ENCODE results near the gene SLC27A1.

SLC27A1 gene

GRCh38 chr19:17479325-17479791 lies 9.0 kb downstream of the SLC27A1 start:
- Histone ChIP-seq H3K9me3 (ENCODE audit: control insufficient read depth, insufficient read depth, low read length) (no peaks in the 10 kb centered on the region), H3K4me1 (ENCODE audit: control insufficient read depth, insufficient read depth, low read length) (no peaks in the 10 kb centered on the region), H3K27me3 (ENCODE audit: control insufficient read depth, insufficient read depth, low read length) (no peaks in the 10 kb centered on the region), H3K9ac (ENCODE audit: low read depth, low read length) (no peak overlapping the region), H3K4me3 (ENCODE audit: low read depth, low read length) (no peak overlapping the region), H3K36me3 (ENCODE audit: control insufficient read depth, insufficient read depth, low read length) (no peaks in the 10 kb centered on the region)

GRCh38 chr19:17481986-17482385 lies 11.7 kb downstream of the SLC27A1 start:
- H3K4me3 ChIP-seq (ENCODE audit: low read depth, low read length), result no peak overlapping the region
- no peaks in the 10 kb centered on the region for H3K9me3 ChIP-seq (ENCODE audit: control insufficient read depth, insufficient read depth, low read length)
- no peaks in the 10 kb centered on the region for H3K27me3 ChIP-seq (ENCODE audit: control insufficient read depth, insufficient read depth, low read length)
- no peaks in the 10 kb centered on the region for H3K4me1 ChIP-seq (ENCODE audit: control insufficient read depth, insufficient read depth, low read length)
- H3K36me3 ChIP-seq (ENCODE audit: control insufficient read depth, insufficient read depth, low read length), result no peaks in the 10 kb centered on the region
- no peak overlapping the region for H3K9ac ChIP-seq (ENCODE audit: low read depth, low read length)

- Histone ChIP-seq H3K9me3 (ENCODE audit: control insufficient read depth, insufficient read depth, low read length) (no peaks in the 10 kb centered on the region), H3K9ac (ENCODE audit: low read depth, low read length) (no peak overlapping the region), H3K27me3 (ENCODE audit: control insufficient read depth, insufficient read depth, low read length) (no peaks in the 10 kb centered on the region), H3K36me3 (ENCODE audit: control insufficient read depth, insufficient read depth, low read length) (no peaks in the 10 kb centered on the region), H3K4me3 (ENCODE audit: low read depth, low read length) (no peak overlapping the region), H3K4me1 (ENCODE audit: control insufficient read depth, insufficient read depth, low read length) (no peaks in the 10 kb centered on the region)
These were observed 12.7 kb downstream of the SLC27A1 start for GRCh38 chr19:17482877-17483604.

DNA sequence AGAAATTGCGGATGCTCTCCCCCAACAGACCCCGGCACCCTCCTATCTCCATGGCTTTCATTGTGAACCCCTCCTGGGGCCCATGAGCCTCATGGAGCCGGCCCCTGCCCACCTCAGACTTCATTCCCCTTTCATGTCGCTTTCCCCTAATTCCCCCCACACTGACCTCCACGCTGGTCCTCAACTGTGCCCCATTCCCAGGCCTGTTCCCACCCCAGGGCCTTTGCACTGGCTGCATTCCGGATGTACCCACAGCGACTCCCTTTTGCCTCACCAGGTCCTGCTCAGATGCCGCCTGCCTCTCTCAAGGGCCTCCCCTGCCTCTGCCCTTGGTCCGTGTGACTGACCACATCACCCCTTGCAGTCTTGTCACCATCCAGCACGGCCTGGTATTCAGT lies 13.3 kb downstream of the SLC27A1 start:
- Histone ChIP-seq H3K9me3 (ENCODE audit: control insufficient read depth, insufficient read depth, low read length) (no peaks in the 10 kb centered on the region), H3K9ac (ENCODE audit: low read depth, low read length) (no peak overlapping the region), H3K4me1 (ENCODE audit: control insufficient read depth, insufficient read depth, low read length) (peaks cover 2% of the 10 kb centered on the region), H3K36me3 (ENCODE audit: control insufficient read depth, insufficient read depth, low read length) (no peaks in the 10 kb centered on the region), H3K27me3 (ENCODE audit: control insufficient read depth, insufficient read depth, low read length) (no peaks in the 10 kb centered on the region), H3K4me3 (ENCODE audit: low read depth, low read length) (no peak overlapping the region)

- H3K9ac ChIP-seq (ENCODE audit: low read depth, low read length), result no peak overlapping the region
- H3K4me3 ChIP-seq (ENCODE audit: low read depth, low read length), result no peak overlapping the region
- no peaks in the 10 kb centered on the region for H3K9me3 ChIP-seq (ENCODE audit: control insufficient read depth, insufficient read depth, low read length)
- H3K36me3 ChIP-seq (ENCODE audit: control insufficient read depth, insufficient read depth, low read length), result no peaks in the 10 kb centered on the region
- peaks cover 2% of the 10 kb centered on the region for H3K4me1 ChIP-seq (ENCODE audit: control insufficient read depth, insufficient read depth, low read length)
- no peaks in the 10 kb centered on the region for H3K27me3 ChIP-seq (ENCODE audit: control insufficient read depth, insufficient read depth, low read length)
These were observed 14.3 kb downstream of the SLC27A1 start for GRCh38 chr19:17484520-17485185.

GRCh38 chr19:17486545-17487240 lies 16.4 kb downstream of the SLC27A1 start:
- no peaks in the 10 kb centered on the region for H3K9me3 ChIP-seq (ENCODE audit: control insufficient read depth, insufficient read depth, low read length)
- no peak overlapping the region for H3K9ac ChIP-seq (ENCODE audit: low read depth, low read length)
- H3K4me1 ChIP-seq (ENCODE audit: control insufficient read depth, insufficient read depth, low read length), result peaks cover 2% of the 10 kb centered on the region
- H3K27me3 ChIP-seq (ENCODE audit: control insufficient read depth, insufficient read depth, low read length), result no peaks in the 10 kb centered on the region
- no peaks in the 10 kb centered on the region for H3K36me3 ChIP-seq (ENCODE audit: control insufficient read depth, insufficient read depth, low read length)
- no peak overlapping the region for H3K4me3 ChIP-seq (ENCODE audit: low read depth, low read length)

DNA sequence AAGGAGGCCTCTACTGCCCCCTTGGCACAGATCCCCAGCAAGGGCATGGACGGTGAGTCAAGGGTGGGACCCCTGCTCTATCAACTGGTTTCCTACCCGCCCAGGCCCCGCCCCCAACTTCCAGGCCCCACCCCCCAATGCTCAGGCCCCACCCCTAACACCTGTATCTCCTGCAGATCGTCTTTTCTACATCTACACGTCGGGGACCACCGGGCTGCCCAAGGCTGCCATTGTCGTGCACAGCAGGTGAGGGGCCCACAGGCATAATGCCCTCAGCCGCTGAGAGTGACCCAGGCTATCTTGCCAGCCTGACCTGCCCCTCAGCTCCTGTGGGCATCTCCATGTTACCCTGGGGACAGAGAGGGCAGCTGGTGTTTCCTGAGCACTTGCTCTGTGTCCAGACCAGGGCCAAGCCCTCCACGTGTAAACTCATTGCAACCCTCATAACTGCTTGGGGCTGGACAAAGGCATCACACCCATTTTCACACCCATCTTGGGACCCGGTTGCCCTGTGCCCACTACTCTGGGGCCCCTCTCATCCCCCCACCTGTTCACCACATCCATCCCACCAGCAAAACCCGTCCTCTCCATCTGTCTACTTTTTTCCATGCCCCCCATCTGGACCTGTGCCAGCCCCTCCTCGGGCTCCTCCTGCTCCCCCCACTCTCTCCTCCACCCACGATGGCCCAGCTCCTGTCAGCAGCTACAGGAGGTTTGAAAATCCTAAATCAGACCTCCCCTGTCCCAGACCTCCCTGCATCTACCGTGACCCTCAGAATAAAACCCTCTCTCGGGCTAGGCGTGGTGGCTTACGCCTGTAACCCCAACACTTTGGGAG lies 17.2 kb downstream of the SLC27A1 start:
- H3K27me3 ChIP-seq (ENCODE audit: control insufficient read depth, insufficient read depth, low read length), result no peaks in the 10 kb centered on the region
- no peaks in the 10 kb centered on the region for H3K9me3 ChIP-seq (ENCODE audit: control insufficient read depth, insufficient read depth, low read length)
- no peaks in the 10 kb centered on the region for H3K36me3 ChIP-seq (ENCODE audit: control insufficient read depth, insufficient read depth, low read length)
- H3K9ac ChIP-seq (ENCODE audit: low read depth, low read length), result no peak overlapping the region
- peaks cover 2% of the 10 kb centered on the region for H3K4me1 ChIP-seq (ENCODE audit: control insufficient read depth, insufficient read depth, low read length)
- H3K4me3 ChIP-seq (ENCODE audit: low read depth, low read length), result no peak overlapping the region

DNA sequence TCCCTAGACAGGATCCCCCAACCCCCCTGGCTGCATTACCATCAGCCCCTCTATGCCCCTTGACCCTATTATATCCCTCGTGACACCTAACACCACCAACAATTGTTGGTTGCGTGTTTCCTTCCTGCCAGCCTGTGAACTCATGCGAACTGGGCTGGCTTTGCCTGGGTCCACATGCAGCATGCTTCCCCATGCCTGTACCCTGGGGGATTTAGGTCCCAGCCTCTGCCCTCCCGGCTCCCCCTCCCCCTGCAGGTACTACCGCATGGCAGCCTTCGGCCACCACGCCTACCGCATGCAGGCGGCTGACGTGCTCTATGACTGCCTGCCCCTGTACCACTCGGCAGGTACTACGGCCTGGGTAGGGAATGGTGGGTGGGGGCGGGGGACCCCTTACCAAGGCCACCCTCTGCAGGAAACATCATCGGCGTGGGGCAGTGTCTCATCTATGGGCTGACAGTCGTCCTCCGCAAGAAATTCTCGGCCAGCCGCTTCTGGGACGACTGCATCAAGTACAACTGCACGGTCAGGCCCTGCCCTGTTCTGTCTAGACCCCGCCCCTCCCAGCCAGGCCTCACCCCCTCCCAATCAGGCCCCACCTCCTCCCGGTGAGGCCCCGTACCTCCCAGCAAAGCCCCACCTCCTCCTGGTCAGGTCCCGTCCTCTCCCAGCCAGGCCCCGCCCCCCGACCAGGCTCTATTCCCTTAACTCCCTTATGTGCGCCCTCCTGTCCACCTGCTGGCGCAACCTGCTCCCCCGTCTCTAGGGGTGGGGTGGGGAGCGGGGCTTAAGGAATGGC lies 18.5 kb downstream of the SLC27A1 start:
- Histone ChIP-seq H3K9me3 (ENCODE audit: control insufficient read depth, insufficient read depth, low read length) (no peaks in the 10 kb centered on the region), H3K27me3 (ENCODE audit: control insufficient read depth, insufficient read depth, low read length) (no peaks in the 10 kb centered on the region), H3K4me3 (ENCODE audit: low read depth, low read length) (peak overlapping the region; percentile 80), H3K9ac (ENCODE audit: low read depth, low read length) (peak overlapping the region; percentile 26), H3K36me3 (ENCODE audit: control insufficient read depth, insufficient read depth, low read length) (no peaks in the 10 kb centered on the region), H3K4me1 (ENCODE audit: control insufficient read depth, insufficient read depth, low read length) (peaks cover 2% of the 10 kb centered on the region)

- Histone ChIP-seq H3K4me3 (ENCODE audit: low read depth, low read length) (peak overlapping the region; percentile 39), H3K9me3 (ENCODE audit: control insufficient read depth, insufficient read depth, low read length) (no peaks in the 10 kb centered on the region), H3K36me3 (ENCODE audit: control insufficient read depth, insufficient read depth, low read length) (no peaks in the 10 kb centered on the region), H3K27me3 (ENCODE audit: control insufficient read depth, insufficient read depth, low read length) (no peaks in the 10 kb centered on the region), H3K4me1 (ENCODE audit: control insufficient read depth, insufficient read depth, low read length) (peaks cover 2% of the 10 kb centered on the region), H3K9ac (ENCODE audit: low read depth, low read length) (peak overlapping the region; percentile 26)
These were observed 19.2 kb downstream of the SLC27A1 start for GRCh38 chr19:17489392-17490030.

DNA sequence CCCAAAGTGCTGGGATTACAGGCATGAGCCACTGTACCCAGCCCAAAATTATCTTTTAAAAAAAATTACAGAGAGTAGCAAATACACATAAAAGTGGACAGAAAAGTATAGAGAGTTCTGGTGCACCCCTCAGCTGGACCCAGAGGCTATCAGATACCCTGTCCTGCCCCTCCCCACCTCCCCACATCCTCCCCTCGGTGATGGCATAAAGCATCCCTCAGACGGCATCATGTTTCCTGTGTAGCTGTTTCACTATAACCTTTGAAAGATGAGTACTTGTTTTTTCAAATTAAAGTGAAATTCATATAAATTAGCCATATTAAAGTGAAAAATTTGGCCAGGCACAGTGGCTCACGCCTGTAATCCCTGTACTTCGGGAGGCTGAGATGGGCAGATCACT lies 20.1 kb downstream of the SLC27A1 start:
- H3K4me3 ChIP-seq (ENCODE audit: low read depth, low read length), result no peak overlapping the region
- no peaks in the 10 kb centered on the region for H3K36me3 ChIP-seq (ENCODE audit: control insufficient read depth, insufficient read depth, low read length)
- no peaks in the 10 kb centered on the region for H3K9me3 ChIP-seq (ENCODE audit: control insufficient read depth, insufficient read depth, low read length)
- H3K9ac ChIP-seq (ENCODE audit: low read depth, low read length), result no peak overlapping the region
- H3K4me1 ChIP-seq (ENCODE audit: control insufficient read depth, insufficient read depth, low read length), result peaks cover 2% of the 10 kb centered on the region
- no peaks in the 10 kb centered on the region for H3K27me3 ChIP-seq (ENCODE audit: control insufficient read depth, insufficient read depth, low read length)

Data from iPS-15b (cell line).